OCI-LY7 (cell line): ENCODE results near the gene ZBTB20. TPM values are rescaled to one million over a fixed set of nuclear protein-coding genes. Genes with fewer than 3 reads are reported as not detected.

ENCODE experiments used
- BruUV-seq: library from RNA; stranded (reverse); fragments of 400-500 nt; replicated peaks from 2 replicates; lab custom pipeline; 2021; lab: Mats Ljungman, UMichigan
- CTCF ChIA-PET: fragments of 300-600 bp; sonication (Branson Sonifier 250); formaldehyde crosslinking; loops from one replicate; lab custom pipeline; 2022; ENCODE audit warnings: antibody characterized with exemption; ENCODE audit not compliant: unreplicated experiment; lab: Charles Lee
- POLR2A ChIA-PET: fragments of 300-600 bp; sonication (Branson Sonifier 250); formaldehyde crosslinking; loops from one replicate; lab custom pipeline; 2022; ENCODE audit warnings: antibody characterized with exemption; lab: Charles Lee
- DNase-seq: peaks from one replicate; pipeline ENCODE4 v3.0.0-alpha.2; 2015; ENCODE audit warnings: low spot score
- H2AFZ ChIP-seq: fragments of 200-600 bp; sonication (generic), shearing (Covaris generic); 2 replicates; pipeline ENCODE4 v1.6.1; 2014; ENCODE audit warnings: mild to moderate bottlenecking, antibody characterized with exemption, low read length, moderate library complexity
- H3K27ac ChIP-seq: fragments of 200-600 bp; sonication (generic); 2 replicates; pipeline ENCODE4 v1.5.1; 2014; ENCODE audit warnings: mixed run types, low read depth, mild to moderate bottlenecking, moderate library complexity, low read length, inconsistent platforms; ENCODE audit not compliant: poor library complexity, severe bottlenecking
- H3K36me3 ChIP-seq: fragments of 200-600 bp; sonication (generic); 2 replicates; pipeline ENCODE4 v1.6.1; 2014; ENCODE audit warnings: mild to moderate bottlenecking, antibody characterized with exemption, low read length, moderate library complexity, mixed read lengths; ENCODE audit not compliant: insufficient read depth
- H3K4me1 ChIP-seq: fragments of 200-600 bp; sonication (generic); 2 replicates; pipeline ENCODE4 v1.5.1; 2014; ENCODE audit warnings: mild to moderate bottlenecking, low read length; ENCODE audit not compliant: insufficient read depth, poor library complexity, severe bottlenecking
- H3K4me2 ChIP-seq: fragments of 200-600 bp; sonication (generic); 2 replicates; pipeline ENCODE4 v1.6.1; 2014; ENCODE audit warnings: mild to moderate bottlenecking, low read length
- H3K4me3 ChIP-seq: fragments of 200-600 bp; sonication (generic); 2 replicates; pipeline ENCODE4 v1.5.1; 2014; ENCODE audit warnings: mild to moderate bottlenecking, low read depth, low read length; ENCODE audit not compliant: poor library complexity, severe bottlenecking
- H3K79me2 ChIP-seq: fragments of 200-600 bp; sonication (generic); 2 replicates; pipeline ENCODE4 v1.6.1; 2016; ENCODE audit warnings: low read depth, mild to moderate bottlenecking, low read length, moderate library complexity, mixed read lengths; ENCODE audit not compliant: insufficient read depth
- H3K9me2 ChIP-seq: fragments of 200-600 bp; sonication (generic); 2 replicates; pipeline ENCODE4 v1.6.1; 2016; ENCODE audit warnings: mild to moderate bottlenecking, low read length, mixed read lengths; ENCODE audit not compliant: insufficient read depth
- H3K9me3 ChIP-seq: fragments of 200-600 bp; sonication (generic); 2 replicates; pipeline ENCODE4 v1.6.1; 2014; ENCODE audit warnings: mild to moderate bottlenecking, mixed run types, low read length, mixed read lengths
- H4K20me1 ChIP-seq: fragments of 200-600 bp; sonication (generic); 2 replicates; pipeline ENCODE4 v1.6.1; 2014; ENCODE audit warnings: mild to moderate bottlenecking, antibody characterized with exemption, low read length, moderate library complexity, mixed read lengths; ENCODE audit not compliant: insufficient read depth
- EZH2phosphoT487 ChIP-seq: fragments of 200-600 bp; sonication (generic); IDR thresholded peaks from 2 replicates; pipeline ENCODE4 v1.6.1; 2018; ENCODE audit warnings: low read depth, borderline replicate concordance, mild to moderate bottlenecking, mixed run types, antibody characterized with exemption, low read length, moderate library complexity, mixed read lengths
- intact Hi-C: fragments of 100-400 bp; cut with micrococcal nuclease; formaldehyde crosslinking; loops from one replicate; pipeline ENCODE4 v1.10.0; 2022; ENCODE audit not compliant: unreplicated experiment
- total RNA-seq, 2 experiments: library from RNA; depleted of rRNA in 1 of 2; stranded (reverse); fragments of >200 nt in 1 of 2; shearing (Covaris generic) in 1 of 2; gene quantifications; 2 replicates each; pipeline ENCODE4 v1.2.3, GENCODE V29; 2014 to 2022
- TF ChIP-seq, protein P1 (sequence below): fragments of 200-600 bp; sonication (generic); conservative IDR thresholded peaks from 2 replicates; pipeline ENCODE4 v1.5.1; 2014; ENCODE audit warnings: mild to moderate bottlenecking, antibody characterized with exemption, low read length, moderate library complexity, mixed read lengths

Gene ZBTB20
- total RNA-seq, 2 experiments from 2014 or later: 5.5 to 11.8 TPM

DNA sequence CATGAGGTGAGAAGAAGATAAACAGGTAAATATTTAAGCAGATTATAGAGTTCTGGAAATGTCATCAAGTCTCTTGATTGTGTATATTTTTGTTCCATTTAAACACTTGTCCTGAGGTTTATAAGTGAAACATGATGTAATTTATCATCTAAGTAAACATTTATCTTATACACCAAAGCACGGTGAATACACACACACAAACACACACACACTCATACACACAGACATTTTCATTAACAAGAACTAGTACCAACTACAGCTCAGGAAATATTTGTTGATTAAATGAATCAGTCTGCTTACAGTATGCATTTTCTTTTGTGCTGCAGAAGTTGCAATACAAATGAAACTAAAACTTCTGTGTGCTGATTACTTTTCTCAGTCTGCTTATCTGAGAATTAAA lies 357.3 kb downstream of the ZBTB20 start:
- Histone ChIP-seq H2AFZ (no peak overlapping the region), H3K9me3 (no peaks in the 10 kb centered on the region), H3K79me2 (no peaks in the 10 kb centered on the region), H3K4me1 (no peaks in the 10 kb centered on the region), H3K9me2 (no peaks in the 10 kb centered on the region), H3K27ac (no peak overlapping the region), H3K4me2 (no peak overlapping the region), H3K4me3 (no peak overlapping the region), H3K36me3 (no peaks in the 10 kb centered on the region), H4K20me1 (no peaks in the 10 kb centered on the region)
- ChIA-PET CTCF (no interaction called here), POLR2A (interaction anchor here (0.6 to 1.6 kb wide), 2 partner anchors 12 to 14 kb away, joined by 3 read pairs; no protein-coding TSS in a partner anchor)
- TF ChIP-seq EZH2phosphoT487: no peak
- TF ChIP-seq, protein P1, sequence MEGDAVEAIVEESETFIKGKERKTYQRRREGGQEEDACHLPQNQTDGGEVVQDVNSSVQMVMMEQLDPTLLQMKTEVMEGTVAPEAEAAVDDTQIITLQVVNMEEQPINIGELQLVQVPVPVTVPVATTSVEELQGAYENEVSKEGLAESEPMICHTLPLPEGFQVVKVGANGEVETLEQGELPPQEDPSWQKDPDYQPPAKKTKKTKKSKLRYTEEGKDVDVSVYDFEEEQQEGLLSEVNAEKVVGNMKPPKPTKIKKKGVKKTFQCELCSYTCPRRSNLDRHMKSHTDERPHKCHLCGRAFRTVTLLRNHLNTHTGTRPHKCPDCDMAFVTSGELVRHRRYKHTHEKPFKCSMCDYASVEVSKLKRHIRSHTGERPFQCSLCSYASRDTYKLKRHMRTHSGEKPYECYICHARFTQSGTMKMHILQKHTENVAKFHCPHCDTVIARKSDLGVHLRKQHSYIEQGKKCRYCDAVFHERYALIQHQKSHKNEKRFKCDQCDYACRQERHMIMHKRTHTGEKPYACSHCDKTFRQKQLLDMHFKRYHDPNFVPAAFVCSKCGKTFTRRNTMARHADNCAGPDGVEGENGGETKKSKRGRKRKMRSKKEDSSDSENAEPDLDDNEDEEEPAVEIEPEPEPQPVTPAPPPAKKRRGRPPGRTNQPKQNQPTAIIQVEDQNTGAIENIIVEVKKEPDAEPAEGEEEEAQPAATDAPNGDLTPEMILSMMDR: no peak
- no TSS peak for BruUV-seq
- intact Hi-C loops: no loop called here
- no peak for DNase-seq

DNA sequence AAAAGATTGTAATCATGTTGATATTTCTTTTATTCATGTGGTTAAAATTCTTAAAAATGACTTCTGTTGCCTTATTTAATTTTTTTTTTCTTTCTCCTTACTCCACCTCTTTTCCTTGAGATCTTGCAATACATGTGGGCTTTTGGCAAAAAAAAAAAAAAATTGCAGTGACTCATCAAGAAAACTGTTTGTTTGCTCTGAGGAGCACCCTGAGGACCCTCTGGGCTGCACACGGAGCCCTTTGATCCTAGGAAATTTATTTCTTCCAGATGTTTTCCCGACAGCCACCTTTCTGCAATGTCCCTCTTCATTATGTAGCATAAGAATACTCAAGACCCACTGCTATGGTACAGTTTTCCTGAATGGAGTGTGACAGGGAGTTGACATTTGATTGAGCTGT lies 371.7 kb downstream of the ZBTB20 start:
- Histone ChIP-seq H3K36me3 (no peaks in the 10 kb centered on the region), H3K79me2 (no peaks in the 10 kb centered on the region), H3K9me3 (no peaks in the 10 kb centered on the region), H3K4me3 (no peak overlapping the region), H3K4me1 (no peaks in the 10 kb centered on the region), H3K27ac (no peak overlapping the region), H3K9me2 (no peaks in the 10 kb centered on the region), H3K4me2 (no peak overlapping the region), H4K20me1 (no peaks in the 10 kb centered on the region), H2AFZ (no peak overlapping the region)
- CTCF ChIA-PET: no interaction called here
- TF ChIP-seq, protein P1: no peak
- TF ChIP-seq EZH2phosphoT487: no peak
- POLR2A ChIA-PET: interaction anchor here (1.6 kb wide), 1 partner anchor 15 kb away, joined by 3 read pairs; no protein-coding TSS in a partner anchor
- intact Hi-C loops: no loop called here
- no peak for DNase-seq
- BruUV-seq: no TSS peak

DNA sequence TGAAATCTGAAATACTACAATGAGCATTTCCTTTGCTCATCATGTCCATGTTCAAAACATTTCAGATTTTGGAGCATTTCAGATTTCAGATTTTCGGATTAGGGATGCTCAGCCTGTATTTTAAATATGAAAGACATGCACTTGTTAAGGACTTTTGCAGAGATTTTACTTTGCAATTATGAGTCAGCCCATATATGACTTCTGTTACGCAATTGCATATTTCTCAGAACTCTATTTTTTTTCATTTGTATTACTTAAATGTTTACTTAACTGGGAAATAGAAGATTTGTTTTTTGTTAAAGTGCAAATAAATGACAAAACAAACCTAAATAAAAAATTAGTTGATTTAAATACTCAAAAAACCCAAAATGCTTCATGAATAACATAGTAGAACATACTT lies 376.2 kb downstream of the ZBTB20 start:
- Histone ChIP-seq H3K9me2 (no peaks in the 10 kb centered on the region), H3K4me3 (no peak overlapping the region), H3K27ac (no peak overlapping the region), H3K79me2 (no peaks in the 10 kb centered on the region), H3K4me1 (no peaks in the 10 kb centered on the region), H3K9me3 (no peaks in the 10 kb centered on the region), H2AFZ (no peak overlapping the region), H3K36me3 (no peaks in the 10 kb centered on the region), H4K20me1 (no peaks in the 10 kb centered on the region), H3K4me2 (no peak overlapping the region)
- ChIA-PET POLR2A (no interaction called here), CTCF (no interaction called here)
- no peak for DNase-seq
- BruUV-seq: no TSS peak
- intact Hi-C loops: no loop called here
- TF ChIP-seq, protein P1: no peak
- TF ChIP-seq EZH2phosphoT487: no peak
